Esophagus squamous epithelium (tissue), 4 donors: ENCODE measurements around the gene ELMO2.

Experiments used
- CTCF ChIP-seq, 6 experiments: fragments of 450-650 bp in 4 of 6; fragments of 200-600 bp in 2 of 6; sonication (generic) in 2 of 6; IDR thresholded peaks; one replicate each; pipeline ENCODE4 v1.5.1; 2016 to 2019; ENCODE audit warnings: antibody characterized with exemption in 6 of 6, mild to moderate bottlenecking in 4 of 6, moderate library complexity in 4 of 6
- POLR2A ChIP-seq, 4 donors: fragments of 450-650 bp; IDR thresholded peaks; one replicate each; pipeline ENCODE4 v1.6.1; 2017; ENCODE audit warnings: antibody characterized with exemption in 4 of 4, mild to moderate bottlenecking in 4 of 4, moderate library complexity in 3 of 4

- TF ChIP-seq CTCF (IDR thresholded peaks at IDR 0.05), result no peak
- TF ChIP-seq POLR2A (IDR thresholded peaks at IDR 0.05), result no peak
These were observed 54.9 kb downstream of the ELMO2 start for GRCh38 chr20:46351357-46352058.
